ENCODE measurements around the gene ATP6V1G3.
"Not testable (repeated sequence)": the region's sequence is repeated elsewhere in the genome, so short reads cannot be mapped to it uniquely, and the experiment has no call there.

The ATP6V1G3 gene

DNA sequence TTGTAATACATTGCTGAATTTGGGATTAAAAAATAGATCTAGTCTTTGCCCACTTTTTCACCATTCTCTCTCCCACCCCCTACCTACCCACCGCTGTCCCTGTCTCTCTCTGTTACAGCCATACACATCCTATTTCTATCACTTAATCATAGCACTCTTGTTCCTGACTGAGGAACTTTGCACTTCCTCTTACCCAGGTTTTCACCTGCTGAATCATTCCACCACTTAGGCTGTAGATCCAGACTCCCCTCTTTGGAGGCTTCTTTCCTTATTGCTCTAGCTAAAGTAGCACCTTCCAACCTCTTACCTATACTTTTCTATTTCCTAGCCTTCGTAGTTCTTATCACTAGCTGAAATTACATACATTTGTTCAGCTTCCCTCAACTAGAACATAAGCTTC, 59.6 kb downstream of the ATP6V1G3 start:
- no peak for ATAC-seq
- TF ChIP-seq, protein P1, sequence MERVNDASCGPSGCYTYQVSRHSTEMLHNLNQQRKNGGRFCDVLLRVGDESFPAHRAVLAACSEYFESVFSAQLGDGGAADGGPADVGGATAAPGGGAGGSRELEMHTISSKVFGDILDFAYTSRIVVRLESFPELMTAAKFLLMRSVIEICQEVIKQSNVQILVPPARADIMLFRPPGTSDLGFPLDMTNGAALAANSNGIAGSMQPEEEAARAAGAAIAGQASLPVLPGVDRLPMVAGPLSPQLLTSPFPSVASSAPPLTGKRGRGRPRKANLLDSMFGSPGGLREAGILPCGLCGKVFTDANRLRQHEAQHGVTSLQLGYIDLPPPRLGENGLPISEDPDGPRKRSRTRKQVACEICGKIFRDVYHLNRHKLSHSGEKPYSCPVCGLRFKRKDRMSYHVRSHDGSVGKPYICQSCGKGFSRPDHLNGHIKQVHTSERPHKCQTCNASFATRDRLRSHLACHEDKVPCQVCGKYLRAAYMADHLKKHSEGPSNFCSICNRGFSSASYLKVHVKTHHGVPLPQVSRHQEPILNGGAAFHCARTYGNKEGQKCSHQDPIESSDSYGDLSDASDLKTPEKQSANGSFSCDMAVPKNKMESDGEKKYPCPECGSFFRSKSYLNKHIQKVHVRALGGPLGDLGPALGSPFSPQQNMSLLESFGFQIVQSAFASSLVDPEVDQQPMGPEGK (CRISPR knock-in tag; IDR thresholded peaks at IDR 0.05; ENCODE audit: borderline replicate concordance): no peak
- TF ChIP-seq, protein P2, sequence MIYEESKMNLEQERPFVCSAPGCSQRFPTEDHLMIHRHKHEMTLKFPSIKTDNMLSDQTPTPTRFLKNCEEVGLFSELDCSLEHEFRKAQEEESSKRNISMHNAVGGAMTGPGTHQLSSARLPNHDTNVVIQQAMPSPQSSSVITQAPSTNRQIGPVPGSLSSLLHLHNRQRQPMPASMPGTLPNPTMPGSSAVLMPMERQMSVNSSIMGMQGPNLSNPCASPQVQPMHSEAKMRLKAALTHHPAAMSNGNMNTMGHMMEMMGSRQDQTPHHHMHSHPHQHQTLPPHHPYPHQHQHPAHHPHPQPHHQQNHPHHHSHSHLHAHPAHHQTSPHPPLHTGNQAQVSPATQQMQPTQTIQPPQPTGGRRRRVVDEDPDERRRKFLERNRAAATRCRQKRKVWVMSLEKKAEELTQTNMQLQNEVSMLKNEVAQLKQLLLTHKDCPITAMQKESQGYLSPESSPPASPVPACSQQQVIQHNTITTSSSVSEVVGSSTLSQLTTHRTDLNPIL (CRISPR knock-in tag; IDR thresholded peaks at IDR 0.05; ENCODE audit: low read depth): no peak
- TF ChIP-seq ZFP30 (CRISPR knock-in tag; IDR thresholded peaks at IDR 0.05): no peak
- no peak for TF ChIP-seq ZC3H10 (CRISPR knock-in tag; IDR thresholded peaks at IDR 0.05)
- no peak for TF ChIP-seq RARB (CRISPR knock-in tag; IDR thresholded peaks at IDR 0.05)
- no peak for TF ChIP-seq SNAI2 (CRISPR knock-in tag; IDR thresholded peaks at IDR 0.05)
- no peak for TF ChIP-seq OSR1 (CRISPR knock-in tag; IDR thresholded peaks at IDR 0.05)
- no peak for TF ChIP-seq ZFP3 (CRISPR knock-in tag; IDR thresholded peaks at IDR 0.05)
- TF ChIP-seq GLIS3 (CRISPR knock-in tag; IDR thresholded peaks at IDR 0.05): no peak
- no peak for TF ChIP-seq ZNF8 (CRISPR knock-in tag; IDR thresholded peaks at IDR 0.05)
- TF ChIP-seq BACH2 (CRISPR knock-in tag; IDR thresholded peaks at IDR 0.05; ENCODE audit: borderline replicate concordance): no peak
- no peak for TF ChIP-seq ESRRG (CRISPR knock-in tag; IDR thresholded peaks at IDR 0.05)
- TF ChIP-seq CSDC2 (CRISPR knock-in tag; IDR thresholded peaks at IDR 0.05): no peak
- TF ChIP-seq ZNF70 (CRISPR knock-in tag; IDR thresholded peaks at IDR 0.05): no peak
- TF ChIP-seq TCF4 (CRISPR knock-in tag; IDR thresholded peaks at IDR 0.05; ENCODE audit: borderline replicate concordance): no peak
- TF ChIP-seq ISL1 (CRISPR knock-in tag; IDR thresholded peaks at IDR 0.05): no peak
- no peak for TF ChIP-seq ARNTL (CRISPR knock-in tag; IDR thresholded peaks at IDR 0.05; ENCODE audit: borderline replicate concordance, low read depth)
- TF ChIP-seq PPARA (CRISPR knock-in tag; IDR thresholded peaks at IDR 0.05; ENCODE audit: borderline replicate concordance): no peak
- TF ChIP-seq ZNF565 (CRISPR knock-in tag; conservative IDR thresholded peaks at IDR 0.05; ENCODE audit: low read depth): no peak

GRCh38 chr1:198477354-198477753, 63.1 kb downstream of the ATP6V1G3 start:
- not testable (repeated sequence) for ATAC-seq
